Femur (tissue), 1 donor: ENCODE data around the gene PARD6A.

Experiments
- DNase-seq: peaks from one replicate; pipeline ENCODE4 v3.0.0-alpha.2; 2017

PARD6A gene

DNA sequence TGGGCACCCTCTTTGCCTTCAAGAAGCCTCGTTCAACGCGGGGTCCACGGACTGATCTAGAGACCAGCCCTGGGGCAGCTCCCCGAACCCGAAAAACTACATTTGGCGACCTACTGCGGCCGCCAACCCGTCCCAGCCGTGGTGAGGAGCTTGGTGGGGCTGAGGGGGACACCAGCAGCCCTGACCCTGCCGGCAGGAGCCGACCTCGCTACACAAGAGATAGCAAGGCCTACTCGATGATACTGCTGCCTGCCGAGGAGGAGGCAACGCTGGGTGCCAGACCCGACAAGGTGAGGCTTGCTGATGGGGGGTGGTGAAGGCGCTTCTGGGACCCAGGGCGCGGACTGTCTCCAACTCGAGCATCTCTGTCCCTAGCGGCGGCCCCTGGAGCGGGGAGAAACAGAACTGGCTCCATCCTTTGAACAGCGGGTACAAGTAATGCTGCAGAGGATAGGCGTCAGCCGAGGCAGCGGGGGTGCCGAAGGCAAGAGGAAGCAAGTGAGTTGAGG is 6.3 kb upstream of the PARD6A start:
- DNase-seq: peak; percentile 19

DNA sequence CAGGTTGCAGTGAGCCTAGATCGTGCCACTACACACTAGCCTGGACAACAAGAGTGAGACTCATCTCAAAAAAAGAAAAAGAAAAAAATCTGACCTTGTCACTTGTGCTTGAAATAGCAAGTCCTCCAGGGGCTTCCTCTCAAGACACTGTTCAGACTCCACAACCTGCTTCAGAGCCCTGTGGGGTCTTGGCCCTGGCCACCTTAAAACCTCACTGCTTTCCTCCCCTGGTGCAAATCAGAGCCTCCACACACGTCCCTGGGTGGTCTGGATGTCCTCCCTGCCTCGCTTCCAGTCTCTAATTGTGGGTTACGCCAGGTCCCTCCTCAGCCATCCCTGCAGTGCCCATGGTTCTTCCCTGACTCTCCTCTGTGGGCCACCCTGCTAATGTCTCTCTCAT is 5.4 kb upstream of the PARD6A start:
- DNase-seq: no peak

GRCh38 chr16:67656344-67657016 is 4.3 kb upstream of the PARD6A start:
- DNase-seq: no peak

DNA sequence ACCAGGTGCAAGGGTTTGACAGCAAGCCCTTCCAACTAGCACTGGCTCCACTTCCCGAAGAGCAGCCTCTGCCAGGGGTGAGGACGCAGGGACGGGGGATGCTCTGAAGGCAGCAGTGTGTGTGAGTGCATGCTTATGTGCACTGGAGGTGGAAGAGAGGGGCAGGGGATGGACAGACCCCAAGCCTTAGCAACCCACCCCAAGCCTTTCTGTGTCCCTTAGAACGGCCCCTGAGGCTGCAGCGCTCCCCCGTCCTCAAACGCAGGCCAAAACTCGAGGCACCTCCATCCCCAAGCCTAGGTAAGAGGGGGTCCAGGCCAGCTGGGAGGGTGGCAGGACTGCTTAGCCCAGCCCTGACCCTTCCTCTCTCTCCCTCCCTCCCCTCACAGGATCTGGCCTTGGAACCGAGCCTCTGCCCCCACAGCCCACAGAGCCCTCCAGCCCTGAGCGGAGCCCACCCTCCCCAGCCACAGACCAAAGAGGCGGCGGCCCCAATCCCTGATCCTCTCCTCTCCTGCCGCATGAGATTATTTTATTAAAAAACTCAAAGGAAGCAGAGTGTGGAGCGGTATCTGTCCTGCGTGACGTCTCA is 3.6 kb upstream of the PARD6A start:
- DNase-seq: no peak

- peak; percentile 14 for DNase-seq
Observed at GRCh38 chr16:67657751-67658518, 2.8 kb upstream of the PARD6A start.

- DNase-seq: no peak
Observed at GRCh38 chr16:67658849-67659674, 1.7 kb upstream of the PARD6A start.

- DNase-seq: peak; percentile 95
Observed at GRCh38 chr16:67659675-67660563, 841 bp upstream of the PARD6A start, which contains the start of gene ACD. Gene ACD (minus strand): TSS chr16:67660260. CDS start chr16:67660220, 40 bp downstream.

DNA sequence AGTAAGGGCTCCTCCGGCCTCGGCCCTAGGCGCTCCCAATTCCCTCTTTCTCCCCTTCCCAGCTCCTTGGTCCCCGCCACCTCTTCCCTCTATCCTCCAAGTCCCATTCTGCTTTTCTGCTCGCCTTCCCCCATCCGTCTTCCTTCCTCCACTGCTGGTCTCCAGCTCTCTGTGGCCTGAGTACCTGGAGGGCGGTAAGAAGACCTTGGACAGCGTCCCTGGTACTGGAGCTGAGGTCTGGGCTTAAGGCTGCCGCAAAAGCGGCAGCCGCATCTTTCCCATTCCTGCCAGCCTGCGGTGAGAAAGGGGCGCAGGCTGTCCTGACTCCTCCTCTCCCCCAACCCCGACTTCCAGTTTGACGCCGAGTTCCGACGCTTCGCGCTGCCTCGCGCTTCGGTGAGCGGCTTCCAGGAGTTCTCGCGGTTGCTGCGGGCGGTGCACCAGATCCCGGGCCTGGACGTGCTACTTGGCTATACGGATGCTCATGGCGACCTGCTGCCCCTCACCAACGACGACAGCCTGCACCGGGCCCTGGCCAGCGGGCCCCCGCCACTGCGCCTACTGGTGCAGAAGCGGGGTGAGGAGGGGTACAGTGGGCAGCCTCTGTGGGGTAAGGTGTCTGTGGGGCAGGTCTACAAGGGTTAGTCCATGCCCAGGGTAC is 471 bp downstream of the PARD6A start:
- DNase-seq: no peak

- peak; percentile 28 for DNase-seq
Observed at GRCh38 chr16:67661886-67662652, 1.3 kb downstream of the PARD6A start.

GRCh38 chr16:67662653-67663010 is 1.9 kb downstream of the PARD6A start:
- DNase-seq: no peak

GRCh38 chr16:67663151-67663876 is 2.6 kb downstream of the PARD6A start:
- peak; percentile 44 for DNase-seq

DNA sequence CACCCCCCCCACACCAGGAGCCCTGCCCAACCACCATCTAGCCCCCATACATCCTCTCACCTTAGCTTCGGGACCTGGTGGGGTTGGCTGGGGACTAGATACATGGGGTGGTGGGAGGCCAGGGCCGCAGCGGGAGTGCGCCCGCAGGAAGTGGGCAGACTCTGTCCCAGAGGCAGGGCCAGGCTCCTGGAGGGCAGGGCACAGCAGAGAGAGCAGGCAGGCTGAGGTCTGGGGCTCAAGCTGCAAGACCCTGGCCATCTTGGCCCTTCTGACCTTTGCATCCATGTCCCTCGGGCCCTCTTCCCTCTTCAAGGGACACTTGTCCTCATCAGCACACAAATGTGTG is 3.1 kb downstream of the PARD6A start:
- peak; percentile 18 for DNase-seq

GRCh38 chr16:67664258-67664657 is 3.5 kb downstream of the PARD6A start:
- no peak for DNase-seq

- no peak for DNase-seq
Observed at GRCh38 chr16:67664871-67665270, 4.1 kb downstream of the PARD6A start.

DNA sequence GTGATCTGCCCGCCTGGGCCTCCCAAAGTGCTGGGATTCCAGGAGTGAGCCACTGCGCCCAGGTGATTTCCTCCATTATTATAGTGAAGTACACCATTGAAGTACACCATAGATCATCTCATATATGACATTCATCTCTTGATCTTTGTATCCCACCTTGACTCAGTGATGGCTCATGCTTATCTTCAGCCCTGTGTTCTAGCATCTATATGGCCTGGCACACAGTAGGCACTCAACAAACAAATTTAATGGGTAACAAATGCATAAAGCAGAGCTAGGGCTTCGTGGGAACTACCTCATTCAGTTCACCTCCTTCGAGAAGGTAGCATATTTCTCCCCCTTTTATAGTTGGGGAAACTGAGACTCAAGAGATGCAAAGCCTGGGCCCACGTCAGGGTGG is 4.8 kb downstream of the PARD6A start:
- no peak for DNase-seq

DNA sequence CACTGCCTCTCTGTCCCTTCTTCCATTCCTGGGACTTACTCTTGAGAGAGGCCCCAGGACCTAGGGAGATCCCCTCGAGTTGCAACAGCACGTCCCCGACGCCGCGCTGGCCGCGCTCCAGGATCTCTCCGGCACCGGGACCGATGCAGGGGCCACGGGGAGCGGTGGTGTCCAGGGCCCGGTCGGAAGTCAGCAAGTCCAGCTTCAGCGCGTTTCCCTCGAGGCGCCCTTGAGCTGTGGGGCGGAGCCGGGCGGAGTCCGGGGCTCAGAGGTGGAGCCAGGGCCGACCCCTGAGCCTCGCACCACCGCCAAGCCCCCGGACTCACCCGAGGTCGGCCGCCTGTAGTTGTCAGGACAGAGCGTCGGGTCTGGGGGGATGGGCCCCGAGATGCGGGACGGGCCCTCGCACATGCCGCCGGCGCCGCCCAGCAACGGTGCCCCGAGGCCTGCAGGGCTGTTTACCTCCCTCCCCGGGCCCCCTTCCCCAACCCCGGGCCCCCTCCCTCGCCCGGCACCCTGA is 5.3 kb downstream of the PARD6A start:
- DNase-seq: no peak

DNA sequence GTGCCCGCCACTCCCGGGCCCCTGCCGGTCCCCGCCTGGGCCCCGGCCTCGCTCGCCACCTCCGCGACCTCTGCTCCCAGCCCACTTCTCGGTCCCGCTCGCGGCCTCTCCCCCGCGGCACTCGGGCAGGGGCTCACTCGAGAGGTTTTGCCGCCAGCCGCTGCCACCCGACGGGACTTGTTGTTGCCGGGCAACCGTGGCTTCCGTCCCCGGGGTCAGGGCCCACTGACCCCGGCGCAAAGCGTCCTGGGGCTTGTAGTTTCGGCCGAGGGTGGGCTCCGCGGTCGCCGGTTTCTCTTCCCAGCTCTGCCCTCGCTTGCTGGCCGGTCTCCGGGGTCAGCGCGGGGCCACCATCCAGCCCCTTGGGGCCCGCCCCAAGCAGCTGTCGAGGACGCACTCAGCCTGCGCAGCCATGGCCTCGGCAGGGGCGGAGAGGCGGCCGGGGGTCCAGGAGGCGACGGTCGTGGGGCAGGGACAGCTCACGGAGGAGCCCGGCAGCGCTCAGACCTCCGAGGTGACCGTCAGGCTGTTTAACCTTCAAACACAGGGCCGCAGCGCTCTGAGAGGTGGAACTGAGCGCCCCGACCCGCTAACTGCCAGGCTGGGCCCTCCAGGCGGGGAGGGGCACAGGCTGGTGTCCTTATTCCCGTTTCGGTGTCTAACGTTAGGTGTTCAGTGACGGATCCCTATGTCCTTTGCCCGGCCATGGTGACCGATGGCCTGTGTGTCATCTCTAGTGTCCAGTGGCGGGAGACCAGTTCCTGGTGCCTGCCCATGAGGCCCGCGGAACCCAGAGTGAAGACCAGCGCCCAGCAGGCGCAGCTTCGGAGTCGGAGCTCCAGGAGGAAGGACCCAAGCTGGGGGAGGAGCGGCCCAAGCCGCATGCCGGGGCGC is 6.0 kb downstream of the PARD6A start, which contains the start of the genes C16orf86 and ENKD1:
Gene C16orf86, plus strand, starts transcription at position 256 of the 894 bp plus-strand sequence. Its CDS starts 157 bp downstream, at position 413.
Gene ENKD1, minus strand, starts transcription at position 192 of the 894 bp plus-strand sequence. CDS start 308 bp downstream, outside the sequence.
- peak; percentile 90 for DNase-seq

DNA sequence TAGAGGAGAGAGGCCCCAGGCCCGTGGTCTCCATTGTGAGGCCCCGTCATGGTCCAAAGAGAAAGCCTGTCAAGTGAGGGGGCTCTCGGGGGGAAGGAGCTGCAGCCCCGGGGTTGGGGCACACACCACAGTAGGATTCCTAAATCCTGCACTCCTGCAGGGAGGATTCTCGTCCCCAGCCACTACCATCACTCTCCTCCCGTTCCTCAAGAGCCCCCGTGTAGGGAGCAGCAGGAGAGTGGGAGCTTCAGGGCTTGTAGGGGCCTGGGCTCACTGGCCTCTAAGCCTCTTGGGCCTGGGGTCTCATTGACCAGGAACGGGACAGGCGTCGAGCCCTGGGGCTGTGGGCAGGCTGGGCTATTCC is 6.7 kb downstream of the PARD6A start:
- DNase-seq: no peak
